Lower lobe of right lung (tissue), 2 donors: ENCODE data around the gene KAT6B. TPM values are rescaled to one million over a fixed set of nuclear protein-coding genes. Genes with fewer than 3 reads are reported as not detected.

Experiments
- ATAC-seq, 2 donors: fragments of 200-7000 bp; cut with Tn5 transposase; one replicate each; pipeline ENCODE4 v1.9.1; 2020 to 2022; ENCODE audit warnings: mild to moderate bottlenecking in 2 of 2, moderate library complexity in 2 of 2
- DNase-seq: peaks from one replicate; pipeline ENCODE4 v3.0.0-alpha.2; 2020
- H3K27ac ChIP-seq: fragments of 200-600 bp; one replicate; pipeline ENCODE4 v1.8.0; 2022
- H3K27me3 ChIP-seq: fragments of 200-600 bp; one replicate; pipeline ENCODE4 v1.8.0; 2022; ENCODE audit warnings: low read depth
- H3K36me3 ChIP-seq: fragments of 200-600 bp; one replicate; pipeline ENCODE4 v1.8.0; 2022; ENCODE audit warnings: mild to moderate bottlenecking
- H3K4me1 ChIP-seq: fragments of 200-600 bp; one replicate; pipeline ENCODE4 v1.8.0; 2022
- H3K4me3 ChIP-seq: fragments of 200-600 bp; one replicate; pipeline ENCODE4 v1.8.0; 2022; ENCODE audit warnings: mild to moderate bottlenecking
- H3K9me3 ChIP-seq: fragments of 200-600 bp; one replicate; pipeline ENCODE4 v1.8.0; 2022
- intact Hi-C: fragments of 100-400 bp; cut with DNase I; formaldehyde crosslinking; loops from one replicate; pipeline ENCODE4 v1.11.0; 2022
- total RNA-seq: library from RNA; stranded (reverse); fragmentation: NEBNext Ultra II Directional; extraction: Animal tissue kit (Norgen Biotek cat#: 25700); gene quantifications from one replicate; pipeline ENCODE4 v1.2.1, GENCODE V29; 2021
- TF ChIP-seq, protein P1 (sequence below): fragments of 200-600 bp; IDR thresholded peaks from one replicate; pipeline ENCODE4 v1.8.0; 2022; ENCODE audit warnings: antibody characterized with exemption, mild to moderate bottlenecking
- donor health status: DM: no; HTN: yes; CAD: no; lungs with severe emphysema.

Gene KAT6B
- total RNA-seq, 1 donor from 2014 or later = 46.3 TPM

DNA sequence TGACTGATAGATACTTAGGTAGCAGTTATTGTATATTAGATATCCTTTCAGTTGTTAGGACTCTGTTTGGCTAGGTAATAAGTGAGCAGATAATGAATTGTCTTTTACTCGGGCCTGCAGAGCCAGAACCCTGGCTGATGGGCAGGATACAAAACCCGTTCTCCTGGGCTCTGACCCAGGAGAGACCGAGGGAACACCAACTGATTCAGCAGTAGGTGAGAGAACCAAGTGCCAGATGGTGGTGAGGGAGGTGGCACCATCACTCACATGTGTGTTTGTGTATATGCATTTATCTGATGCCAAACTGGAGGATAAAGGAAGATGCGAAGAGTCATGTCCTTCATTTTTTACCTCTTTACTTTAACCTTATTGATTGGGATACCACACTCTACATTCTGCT lies 169.4 kb downstream of the KAT6B start:
- Histone ChIP-seq H3K4me1 (peaks cover 7% of the 10 kb centered on the region), H3K27ac (no peak overlapping the region), H3K36me3 (peaks cover 33% of the 10 kb centered on the region), H3K4me3 (no peak overlapping the region), H3K9me3 (no peaks in the 10 kb centered on the region), H3K27me3 (no peaks in the 10 kb centered on the region)
- ATAC-seq (no peak), DNase-seq (no peak)
- intact Hi-C loops = no loop called here
- TF ChIP-seq, protein P1, sequence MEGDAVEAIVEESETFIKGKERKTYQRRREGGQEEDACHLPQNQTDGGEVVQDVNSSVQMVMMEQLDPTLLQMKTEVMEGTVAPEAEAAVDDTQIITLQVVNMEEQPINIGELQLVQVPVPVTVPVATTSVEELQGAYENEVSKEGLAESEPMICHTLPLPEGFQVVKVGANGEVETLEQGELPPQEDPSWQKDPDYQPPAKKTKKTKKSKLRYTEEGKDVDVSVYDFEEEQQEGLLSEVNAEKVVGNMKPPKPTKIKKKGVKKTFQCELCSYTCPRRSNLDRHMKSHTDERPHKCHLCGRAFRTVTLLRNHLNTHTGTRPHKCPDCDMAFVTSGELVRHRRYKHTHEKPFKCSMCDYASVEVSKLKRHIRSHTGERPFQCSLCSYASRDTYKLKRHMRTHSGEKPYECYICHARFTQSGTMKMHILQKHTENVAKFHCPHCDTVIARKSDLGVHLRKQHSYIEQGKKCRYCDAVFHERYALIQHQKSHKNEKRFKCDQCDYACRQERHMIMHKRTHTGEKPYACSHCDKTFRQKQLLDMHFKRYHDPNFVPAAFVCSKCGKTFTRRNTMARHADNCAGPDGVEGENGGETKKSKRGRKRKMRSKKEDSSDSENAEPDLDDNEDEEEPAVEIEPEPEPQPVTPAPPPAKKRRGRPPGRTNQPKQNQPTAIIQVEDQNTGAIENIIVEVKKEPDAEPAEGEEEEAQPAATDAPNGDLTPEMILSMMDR = no peak

DNA sequence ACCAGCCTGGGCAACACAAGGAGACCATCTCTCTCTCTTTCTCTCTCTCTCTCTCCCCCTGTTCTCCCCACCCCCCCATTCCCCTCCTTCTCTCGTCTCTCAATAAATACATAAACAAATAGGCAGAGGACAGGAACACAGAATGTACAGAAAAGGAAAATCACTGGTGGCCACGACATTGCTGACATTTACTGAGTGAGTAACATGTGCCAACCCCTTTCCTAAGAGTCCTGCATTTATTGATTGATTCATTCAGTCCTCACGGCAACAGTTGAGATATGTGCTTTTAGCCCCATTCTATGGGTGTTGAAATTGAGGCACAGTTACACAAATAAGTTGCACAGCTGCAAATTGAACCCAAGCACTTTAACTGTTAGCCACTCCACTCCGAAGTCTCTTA lies 170.8 kb downstream of the KAT6B start:
- Histone ChIP-seq H3K27me3 (no peaks in the 10 kb centered on the region), H3K36me3 (peaks cover 31% of the 10 kb centered on the region), H3K9me3 (no peaks in the 10 kb centered on the region), H3K4me3 (no peak overlapping the region), H3K27ac (no peak overlapping the region), H3K4me1 (peaks cover 7% of the 10 kb centered on the region)
- TF ChIP-seq, protein P1 = no peak
- no peak for ATAC-seq
- no peak for DNase-seq
- intact Hi-C loops = no loop called here

DNA sequence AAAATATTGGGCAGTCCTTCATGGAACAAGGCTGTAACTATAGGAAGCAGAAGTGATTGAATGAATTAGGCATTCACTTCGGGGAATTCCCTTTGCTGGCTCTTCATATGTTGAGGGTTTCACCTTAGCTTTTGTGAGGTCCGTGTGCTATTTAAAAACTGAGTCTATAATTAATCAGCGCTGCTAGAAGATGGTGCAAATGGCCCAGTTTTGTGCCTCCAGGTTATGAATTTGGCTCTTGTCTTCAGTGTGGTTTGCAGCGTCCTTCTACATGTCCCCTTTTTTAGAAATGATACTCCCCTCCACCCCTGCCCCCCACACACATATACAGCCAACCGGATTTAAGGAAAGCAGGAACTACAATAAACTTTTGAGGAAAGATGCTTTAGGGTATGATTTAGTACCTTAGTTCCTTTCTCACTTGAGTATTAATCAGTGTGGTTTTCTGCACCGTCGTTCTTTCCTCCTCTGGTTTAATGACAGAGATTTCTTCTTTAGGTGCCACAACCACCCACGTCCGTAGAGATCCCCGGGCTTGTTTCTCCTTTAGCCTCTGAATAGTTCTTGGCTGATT lies 174.4 kb downstream of the KAT6B start:
- intact Hi-C loops = no loop called here
- DNase-seq (no peak), ATAC-seq (no peak)
- TF ChIP-seq, protein P1 = no peak
- Histone ChIP-seq H3K4me3 (no peak overlapping the region), H3K27me3 (no peaks in the 10 kb centered on the region), H3K27ac (no peak overlapping the region), H3K36me3 (peaks cover 10% of the 10 kb centered on the region), H3K4me1 (no peaks in the 10 kb centered on the region), H3K9me3 (no peaks in the 10 kb centered on the region)

DNA sequence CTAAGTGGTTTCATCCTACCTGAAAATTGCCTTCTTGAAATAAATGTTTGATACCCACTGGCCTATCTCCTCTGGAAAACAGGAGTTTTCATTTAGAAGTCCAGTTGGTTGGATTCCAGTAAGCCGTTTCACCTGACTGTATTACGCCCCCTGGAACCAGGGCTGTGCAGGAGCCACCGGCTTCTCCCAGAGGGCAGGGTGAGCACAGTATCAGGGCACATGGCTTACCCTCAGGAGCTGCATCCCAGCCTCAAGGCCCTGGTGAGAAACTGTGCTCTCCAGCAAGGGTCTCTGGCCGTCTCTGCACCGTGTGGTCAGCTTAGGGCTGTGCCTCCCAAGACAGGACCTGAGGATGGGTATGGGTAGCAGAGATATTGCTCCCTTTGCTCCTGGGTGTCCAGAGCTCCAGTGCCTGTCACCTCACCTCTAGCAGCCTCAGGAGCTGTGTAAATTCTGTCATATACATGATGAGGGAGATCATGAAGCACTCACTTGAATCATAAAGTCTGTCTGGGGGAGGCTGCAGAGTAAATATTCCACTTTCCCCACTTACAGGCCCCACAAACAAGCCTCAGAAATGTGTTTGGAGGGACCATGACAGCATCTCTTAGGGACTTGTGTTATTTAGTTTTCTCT lies 175.4 kb downstream of the KAT6B start:
- ATAC-seq (peak in 1 of 2 donors; percentile 26), DNase-seq (no peak)
- TF ChIP-seq, protein P1 = no peak
- Histone ChIP-seq H3K4me1 (no peaks in the 10 kb centered on the region), H3K36me3 (peaks cover 6% of the 10 kb centered on the region), H3K27me3 (no peaks in the 10 kb centered on the region), H3K27ac (no peak overlapping the region), H3K9me3 (no peaks in the 10 kb centered on the region), H3K4me3 (no peak overlapping the region)
- intact Hi-C loops = no loop called here

DNA sequence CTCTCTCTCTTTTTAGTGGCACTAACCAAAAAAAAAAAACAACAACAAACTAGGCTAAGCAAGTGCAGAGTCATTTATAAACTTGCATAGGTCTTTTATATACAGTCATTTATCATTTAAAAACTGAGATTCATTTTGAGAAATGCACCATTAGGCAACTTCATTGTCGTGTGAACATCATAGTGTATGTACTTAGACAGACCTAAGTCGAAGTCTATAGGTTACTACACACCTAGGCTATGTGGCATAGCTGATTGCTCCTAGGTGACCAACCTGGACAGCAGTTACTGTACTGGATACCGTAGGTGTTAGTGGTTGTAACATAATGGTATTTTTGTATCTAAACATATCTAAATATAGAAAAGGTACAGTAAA lies 175.9 kb downstream of the KAT6B start:
- no peak overlapping the region for H3K4me3 ChIP-seq
- TF ChIP-seq, protein P1 = no peak
- no peaks in the 10 kb centered on the region for H3K4me1 ChIP-seq
- DNase-seq (no peak), ATAC-seq (no peak)
- no peaks in the 10 kb centered on the region for H3K27me3 ChIP-seq
- intact Hi-C loops = no loop called here
- H3K36me3 ChIP-seq = peaks cover 4% of the 10 kb centered on the region
- H3K9me3 ChIP-seq = no peaks in the 10 kb centered on the region
- H3K27ac ChIP-seq = no peak overlapping the region
